Measurements from ENCODE around the gene IL31RA. TPM values are rescaled to one million over a fixed set of nuclear protein-coding genes. Genes with fewer than 3 reads are reported as not detected.

The IL31RA gene
- total and polyA plus RNA-seq, 2 experiments from 2014 or later, result not detected

GRCh38 chr5:55864606-55865541 is 13.7 kb downstream of the IL31RA start:
- Histone ChIP-seq H3K36me3 (ENCODE audit: insufficient read depth) (no peaks in the 10 kb centered on the region), H3K9me2 (ENCODE audit: insufficient read depth) (no peaks in the 10 kb centered on the region; the same call in none of the 2 replicates), H4K20me1 (replicated peaks; ENCODE audit: insufficient read depth) (no peaks in the 10 kb centered on the region), H3F3A (replicated peaks; ENCODE audit: low read depth) (no peaks in the 10 kb centered on the region), H3K27ac (ENCODE audit: low read depth) (no peak overlapping the region), H3K79me2 (replicated peaks; ENCODE audit: insufficient read depth) (no peaks in the 10 kb centered on the region), H3K4me1 (ENCODE audit: insufficient read depth) (no peaks in the 10 kb centered on the region), H3K4me2 (no peak overlapping the region), H3K27me3 (ENCODE audit: insufficient read depth) (no peaks in the 10 kb centered on the region), H2AFZ (no peak overlapping the region), H3K4me3 (no peak overlapping the region)
- TF ChIP-seq EZH2 (IDR thresholded peaks at IDR 0.05; ENCODE audit: low read depth, unreplicated experiment) (no peak), NANOG (IDR thresholded peaks at IDR 0.05; ENCODE audit: borderline replicate concordance) (no peak), JUNB (IDR thresholded peaks at IDR 0.05; ENCODE audit: unreplicated experiment) (no peak), CREB1 (CRISPR knock-in tag; IDR thresholded peaks at IDR 0.05; ENCODE audit: low read depth) (no peak), POLR2AphosphoS5 (IDR thresholded peaks at IDR 0.05; ENCODE audit: low read depth) (no peak), ZNF331 (CRISPR knock-in tag; IDR thresholded peaks at IDR 0.05; ENCODE audit: low read depth) (no peak), EZH2phosphoT487 (IDR thresholded peaks at IDR 0.05; ENCODE audit: unreplicated experiment) (no peak), STAT1 (IDR thresholded peaks at IDR 0.05; ENCODE audit: unreplicated experiment) (no peak), ZNF114 (CRISPR knock-in tag; IDR thresholded peaks at IDR 0.05) (no peak)
- TF ChIP-seq, protein P1, sequence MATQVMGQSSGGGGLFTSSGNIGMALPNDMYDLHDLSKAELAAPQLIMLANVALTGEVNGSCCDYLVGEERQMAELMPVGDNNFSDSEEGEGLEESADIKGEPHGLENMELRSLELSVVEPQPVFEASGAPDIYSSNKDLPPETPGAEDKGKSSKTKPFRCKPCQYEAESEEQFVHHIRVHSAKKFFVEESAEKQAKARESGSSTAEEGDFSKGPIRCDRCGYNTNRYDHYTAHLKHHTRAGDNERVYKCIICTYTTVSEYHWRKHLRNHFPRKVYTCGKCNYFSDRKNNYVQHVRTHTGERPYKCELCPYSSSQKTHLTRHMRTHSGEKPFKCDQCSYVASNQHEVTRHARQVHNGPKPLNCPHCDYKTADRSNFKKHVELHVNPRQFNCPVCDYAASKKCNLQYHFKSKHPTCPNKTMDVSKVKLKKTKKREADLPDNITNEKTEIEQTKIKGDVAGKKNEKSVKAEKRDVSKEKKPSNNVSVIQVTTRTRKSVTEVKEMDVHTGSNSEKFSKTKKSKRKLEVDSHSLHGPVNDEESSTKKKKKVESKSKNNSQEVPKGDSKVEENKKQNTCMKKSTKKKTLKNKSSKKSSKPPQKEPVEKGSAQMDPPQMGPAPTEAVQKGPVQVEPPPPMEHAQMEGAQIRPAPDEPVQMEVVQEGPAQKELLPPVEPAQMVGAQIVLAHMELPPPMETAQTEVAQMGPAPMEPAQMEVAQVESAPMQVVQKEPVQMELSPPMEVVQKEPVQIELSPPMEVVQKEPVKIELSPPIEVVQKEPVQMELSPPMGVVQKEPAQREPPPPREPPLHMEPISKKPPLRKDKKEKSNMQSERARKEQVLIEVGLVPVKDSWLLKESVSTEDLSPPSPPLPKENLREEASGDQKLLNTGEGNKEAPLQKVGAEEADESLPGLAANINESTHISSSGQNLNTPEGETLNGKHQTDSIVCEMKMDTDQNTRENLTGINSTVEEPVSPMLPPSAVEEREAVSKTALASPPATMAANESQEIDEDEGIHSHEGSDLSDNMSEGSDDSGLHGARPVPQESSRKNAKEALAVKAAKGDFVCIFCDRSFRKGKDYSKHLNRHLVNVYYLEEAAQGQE (IDR thresholded peaks at IDR 0.05; ENCODE audit: unreplicated experiment), result no peak
- TF ChIP-seq, protein P2, sequence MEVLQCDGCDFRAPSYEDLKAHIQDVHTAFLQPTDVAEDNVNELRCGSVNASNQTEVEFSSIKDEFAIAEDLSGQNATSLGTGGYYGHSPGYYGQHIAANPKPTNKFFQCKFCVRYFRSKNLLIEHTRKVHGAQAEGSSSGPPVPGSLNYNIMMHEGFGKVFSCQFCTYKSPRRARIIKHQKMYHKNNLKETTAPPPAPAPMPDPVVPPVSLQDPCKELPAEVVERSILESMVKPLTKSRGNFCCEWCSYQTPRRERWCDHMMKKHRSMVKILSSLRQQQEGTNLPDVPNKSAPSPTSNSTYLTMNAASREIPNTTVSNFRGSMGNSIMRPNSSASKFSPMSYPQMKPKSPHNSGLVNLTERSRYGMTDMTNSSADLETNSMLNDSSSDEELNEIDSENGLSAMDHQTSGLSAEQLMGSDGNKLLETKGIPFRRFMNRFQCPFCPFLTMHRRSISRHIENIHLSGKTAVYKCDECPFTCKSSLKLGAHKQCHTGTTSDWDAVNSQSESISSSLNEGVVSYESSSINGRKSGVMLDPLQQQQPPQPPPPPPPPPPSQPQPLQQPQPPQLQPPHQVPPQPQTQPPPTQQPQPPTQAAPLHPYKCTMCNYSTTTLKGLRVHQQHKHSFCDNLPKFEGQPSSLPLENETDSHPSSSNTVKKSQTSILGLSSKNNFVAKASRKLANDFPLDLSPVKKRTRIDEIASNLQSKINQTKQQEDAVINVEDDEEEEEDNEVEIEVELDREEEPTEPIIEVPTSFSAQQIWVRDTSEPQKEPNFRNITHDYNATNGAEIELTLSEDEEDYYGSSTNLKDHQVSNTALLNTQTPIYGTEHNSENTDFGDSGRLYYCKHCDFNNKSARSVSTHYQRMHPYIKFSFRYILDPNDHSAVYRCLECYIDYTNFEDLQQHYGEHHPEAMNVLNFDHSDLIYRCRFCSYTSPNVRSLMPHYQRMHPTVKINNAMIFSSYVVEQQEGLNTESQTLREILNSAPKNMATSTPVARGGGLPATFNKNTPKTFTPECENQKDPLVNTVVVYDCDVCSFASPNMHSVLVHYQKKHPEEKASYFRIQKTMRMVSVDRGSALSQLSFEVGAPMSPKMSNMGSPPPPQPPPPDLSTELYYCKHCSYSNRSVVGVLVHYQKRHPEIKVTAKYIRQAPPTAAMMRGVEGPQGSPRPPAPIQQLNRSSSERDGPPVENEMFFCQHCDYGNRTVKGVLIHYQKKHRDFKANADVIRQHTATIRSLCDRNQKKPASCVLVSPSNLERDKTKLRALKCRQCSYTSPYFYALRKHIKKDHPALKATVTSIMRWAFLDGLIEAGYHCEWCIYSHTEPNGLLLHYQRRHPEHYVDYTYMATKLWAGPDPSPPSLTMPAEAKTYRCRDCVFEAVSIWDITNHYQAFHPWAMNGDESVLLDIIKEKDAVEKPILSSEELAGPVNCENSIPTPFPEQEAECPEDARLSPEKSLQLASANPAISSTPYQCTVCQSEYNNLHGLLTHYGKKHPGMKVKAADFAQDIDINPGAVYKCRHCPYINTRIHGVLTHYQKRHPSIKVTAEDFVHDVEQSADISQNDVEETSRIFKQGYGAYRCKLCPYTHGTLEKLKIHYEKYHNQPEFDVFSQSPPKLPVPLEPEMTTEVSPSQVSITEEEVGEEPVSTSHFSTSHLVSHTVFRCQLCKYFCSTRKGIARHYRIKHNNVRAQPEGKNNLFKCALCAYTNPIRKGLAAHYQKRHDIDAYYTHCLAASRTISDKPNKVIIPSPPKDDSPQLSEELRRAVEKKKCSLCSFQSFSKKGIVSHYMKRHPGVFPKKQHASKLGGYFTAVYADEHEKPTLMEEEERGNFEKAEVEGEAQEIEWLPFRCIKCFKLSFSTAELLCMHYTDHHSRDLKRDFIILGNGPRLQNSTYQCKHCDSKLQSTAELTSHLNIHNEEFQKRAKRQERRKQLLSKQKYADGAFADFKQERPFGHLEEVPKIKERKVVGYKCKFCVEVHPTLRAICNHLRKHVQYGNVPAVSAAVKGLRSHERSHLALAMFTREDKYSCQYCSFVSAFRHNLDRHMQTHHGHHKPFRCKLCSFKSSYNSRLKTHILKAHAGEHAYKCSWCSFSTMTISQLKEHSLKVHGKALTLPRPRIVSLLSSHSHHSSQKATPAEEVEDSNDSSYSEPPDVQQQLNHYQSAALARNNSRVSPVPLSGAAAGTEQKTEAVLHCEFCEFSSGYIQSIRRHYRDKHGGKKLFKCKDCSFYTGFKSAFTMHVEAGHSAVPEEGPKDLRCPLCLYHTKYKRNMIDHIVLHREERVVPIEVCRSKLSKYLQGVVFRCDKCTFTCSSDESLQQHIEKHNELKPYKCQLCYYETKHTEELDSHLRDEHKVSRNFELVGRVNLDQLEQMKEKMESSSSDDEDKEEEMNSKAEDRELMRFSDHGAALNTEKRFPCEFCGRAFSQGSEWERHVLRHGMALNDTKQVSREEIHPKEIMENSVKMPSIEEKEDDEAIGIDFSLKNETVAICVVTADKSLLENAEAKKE (CRISPR knock-in tag; IDR thresholded peaks at IDR 0.05), result no peak
- TF ChIP-seq, protein P3, sequence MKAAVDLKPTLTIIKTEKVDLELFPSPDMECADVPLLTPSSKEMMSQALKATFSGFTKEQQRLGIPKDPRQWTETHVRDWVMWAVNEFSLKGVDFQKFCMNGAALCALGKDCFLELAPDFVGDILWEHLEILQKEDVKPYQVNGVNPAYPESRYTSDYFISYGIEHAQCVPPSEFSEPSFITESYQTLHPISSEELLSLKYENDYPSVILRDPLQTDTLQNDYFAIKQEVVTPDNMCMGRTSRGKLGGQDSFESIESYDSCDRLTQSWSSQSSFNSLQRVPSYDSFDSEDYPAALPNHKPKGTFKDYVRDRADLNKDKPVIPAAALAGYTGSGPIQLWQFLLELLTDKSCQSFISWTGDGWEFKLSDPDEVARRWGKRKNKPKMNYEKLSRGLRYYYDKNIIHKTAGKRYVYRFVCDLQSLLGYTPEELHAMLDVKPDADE (IDR thresholded peaks at IDR 0.05), result no peak
- TF ChIP-seq, protein P4, sequence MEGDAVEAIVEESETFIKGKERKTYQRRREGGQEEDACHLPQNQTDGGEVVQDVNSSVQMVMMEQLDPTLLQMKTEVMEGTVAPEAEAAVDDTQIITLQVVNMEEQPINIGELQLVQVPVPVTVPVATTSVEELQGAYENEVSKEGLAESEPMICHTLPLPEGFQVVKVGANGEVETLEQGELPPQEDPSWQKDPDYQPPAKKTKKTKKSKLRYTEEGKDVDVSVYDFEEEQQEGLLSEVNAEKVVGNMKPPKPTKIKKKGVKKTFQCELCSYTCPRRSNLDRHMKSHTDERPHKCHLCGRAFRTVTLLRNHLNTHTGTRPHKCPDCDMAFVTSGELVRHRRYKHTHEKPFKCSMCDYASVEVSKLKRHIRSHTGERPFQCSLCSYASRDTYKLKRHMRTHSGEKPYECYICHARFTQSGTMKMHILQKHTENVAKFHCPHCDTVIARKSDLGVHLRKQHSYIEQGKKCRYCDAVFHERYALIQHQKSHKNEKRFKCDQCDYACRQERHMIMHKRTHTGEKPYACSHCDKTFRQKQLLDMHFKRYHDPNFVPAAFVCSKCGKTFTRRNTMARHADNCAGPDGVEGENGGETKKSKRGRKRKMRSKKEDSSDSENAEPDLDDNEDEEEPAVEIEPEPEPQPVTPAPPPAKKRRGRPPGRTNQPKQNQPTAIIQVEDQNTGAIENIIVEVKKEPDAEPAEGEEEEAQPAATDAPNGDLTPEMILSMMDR (conservative IDR thresholded peaks at IDR 0.05; ENCODE audit: low read depth in 2 of 2), result no peak
- H3K9me3 Mint-ChIP-seq, result peaks cover 9% of the 10 kb centered on the region
- H3K36me3 Mint-ChIP-seq (ENCODE audit: low read depth), result no peaks in the 10 kb centered on the region
- DNase-seq (ENCODE audit: low spot score), result no peak
- H3K27me3 Mint-ChIP-seq (ENCODE audit: insufficient read depth, low read depth, poor library complexity), result peaks cover 6% of the 10 kb centered on the region
- ATAC-seq, result no peak
- H3K4me3 Mint-ChIP-seq, result no peak overlapping the region
- H3K4me1 Mint-ChIP-seq, result no peaks in the 10 kb centered on the region
- H3K27ac Mint-ChIP-seq, result no peak overlapping the region
